ENCODE measurements around the gene UVRAG.

UVRAG gene

GRCh38 chr11:75814677-75815344, at the start of gene UVRAG:
UVRAG (plus strand) TSS chr11:75815210; CDS start chr11:75815408, 198 bp downstream.
- peak within 1 kb of the TSS; percentile 95 for H3K4me3 ChIP-seq (ENCODE audit: low read depth, low read length)
- peak; percentile 97 for DNase-seq (ENCODE audit: low read depth)

GRCh38 chr11:75766443-75767227, 48.4 kb upstream of the UVRAG start:
- no peak overlapping the region for H3K4me3 ChIP-seq (ENCODE audit: low read depth, low read length)
- DNase-seq (ENCODE audit: low read depth) = no peak

GRCh38 chr11:75767228-75767572, 47.8 kb upstream of the UVRAG start:
- DNase-seq (ENCODE audit: low read depth) = no peak
- no peak overlapping the region for H3K4me3 ChIP-seq (ENCODE audit: low read depth, low read length)

- H3K4me3 ChIP-seq (ENCODE audit: low read depth, low read length) = no peak overlapping the region
- DNase-seq (ENCODE audit: low read depth) = no peak
These were observed 47.3 kb upstream of the UVRAG start for GRCh38 chr11:75767793-75768111.

- H3K4me3 ChIP-seq (ENCODE audit: low read depth, low read length) = peak within 1 kb of the TSS; percentile 60
- DNase-seq (ENCODE audit: low read depth) = peak; percentile 20
These were observed 46.7 kb upstream of the UVRAG start, which contains the start of gene DGAT2 for GRCh38 chr11:75768112-75768908. DGAT2 (plus strand) TSS chr11:75768778; CDS start chr11:75768992, 214 bp downstream.

- no peak for DNase-seq (ENCODE audit: low read depth)
- H3K4me3 ChIP-seq (ENCODE audit: low read depth, low read length) = peak overlapping the region; percentile 60
These were observed 45.9 kb upstream of the UVRAG start for GRCh38 chr11:75768909-75769771.

- no peak overlapping the region for H3K4me3 ChIP-seq (ENCODE audit: low read depth, low read length)
- no peak for DNase-seq (ENCODE audit: low read depth)
These were observed 44.9 kb upstream of the UVRAG start for GRCh38 chr11:75770102-75770501.

- DNase-seq (ENCODE audit: low read depth) = peak; percentile 80
- no peak overlapping the region for H3K4me3 ChIP-seq (ENCODE audit: low read depth, low read length)
These were observed 43.2 kb upstream of the UVRAG start for GRCh38 chr11:75771646-75772410.

GRCh38 chr11:75773595-75774353, 41.2 kb upstream of the UVRAG start:
- no peak overlapping the region for H3K4me3 ChIP-seq (ENCODE audit: low read depth, low read length)
- no peak for DNase-seq (ENCODE audit: low read depth)

GRCh38 chr11:75775056-75775455, 40.0 kb upstream of the UVRAG start:
- DNase-seq (ENCODE audit: low read depth) = no peak

GRCh38 chr11:75776546-75776945, 38.5 kb upstream of the UVRAG start:
- DNase-seq (ENCODE audit: low read depth) = no peak
- H3K4me3 ChIP-seq (ENCODE audit: low read depth, low read length) = no peak overlapping the region

More at GRCh38 chr11:75775056-75775455, 40.0 kb upstream of the UVRAG start:
- H3K4me3 ChIP-seq (ENCODE audit: low read depth, low read length) = no peak overlapping the region

- no peak overlapping the region for H3K4me3 ChIP-seq (ENCODE audit: low read depth, low read length)
- no peak for DNase-seq (ENCODE audit: low read depth)
These were observed 37.4 kb upstream of the UVRAG start for GRCh38 chr11:75777461-75778110.

GRCh38 chr11:75778962-75779361, 36.0 kb upstream of the UVRAG start:
- H3K4me3 ChIP-seq (ENCODE audit: low read depth, low read length) = no peak overlapping the region
- no peak for DNase-seq (ENCODE audit: low read depth)

- no peak for DNase-seq (ENCODE audit: low read depth)
- no peak overlapping the region for H3K4me3 ChIP-seq (ENCODE audit: low read depth, low read length)
These were observed 35.0 kb upstream of the UVRAG start for GRCh38 chr11:75779960-75780359.

- H3K4me3 ChIP-seq (ENCODE audit: low read depth, low read length) = no peak overlapping the region
- no peak for DNase-seq (ENCODE audit: low read depth)
These were observed 34.1 kb upstream of the UVRAG start for GRCh38 chr11:75780888-75781287.

- no peak for DNase-seq (ENCODE audit: low read depth)
- no peak overlapping the region for H3K4me3 ChIP-seq (ENCODE audit: low read depth, low read length)
These were observed 33.7 kb upstream of the UVRAG start for GRCh38 chr11:75781296-75781695.

GRCh38 chr11:75781831-75782230, 33.2 kb upstream of the UVRAG start:
- no peak overlapping the region for H3K4me3 ChIP-seq (ENCODE audit: low read depth, low read length)
- DNase-seq (ENCODE audit: low read depth) = no peak
